Thyroid gland (tissue), 4 donors: ENCODE data around the gene L3MBTL4. TPM values are rescaled to one million over a fixed set of nuclear protein-coding genes. Genes with fewer than 3 reads are reported as not detected.

Experiments
- DNase-seq, 2 donors: peaks; one replicate each; pipeline ENCODE4 v3.0.0-alpha.2; 2019
- H3K27ac ChIP-seq, 3 donors: fragments of 200-600 bp; sonication (generic); 1 replicate in 2 of 3; 2 replicates in 1 of 3; pipeline ENCODE4 v1.5.1; 2016 to 2019; ENCODE audit warnings: mild to moderate bottlenecking in 1 of 3, moderate library complexity in 1 of 3
- H3K27me3 ChIP-seq: fragments of 200-600 bp; sonication (generic); one replicate; pipeline ENCODE4 v1.5.1; 2019
- H3K36me3 ChIP-seq, 2 donors: fragments of 200-600 bp; sonication (generic); one replicate each; pipeline ENCODE4 v1.5.1; 2016 to 2019
- H3K4me1 ChIP-seq, 2 donors: fragments of 200-600 bp; sonication (generic); one replicate each; pipeline ENCODE4 v1.5.1; 2017 to 2019
- H3K4me3 ChIP-seq, 3 donors: fragments of 200-600 bp; sonication (generic); replicated peaks in 1 of 3; 1 replicate in 2 of 3; 2 replicates in 1 of 3; pipeline ENCODE4 v1.5.1; 2016; ENCODE audit warnings: mild to moderate bottlenecking in 1 of 3
- H3K9me3 ChIP-seq: fragments of 200-600 bp; sonication (generic); one replicate; pipeline ENCODE4 v1.5.1; 2017
- POLR2A ChIP-seq, 2 donors: fragments of 450-650 bp; IDR thresholded peaks; one replicate each; pipeline ENCODE4 v1.6.1; 2017; ENCODE audit warnings: antibody characterized with exemption in 2 of 2, mild to moderate bottlenecking in 2 of 2, moderate library complexity in 1 of 2
- WGBS, 2 donors: methylation state at CpG; one replicate each; pipeline ENCODE4 v1.1.5; 2017; 5-methylcytosine and 5-hydroxymethylcytosine counted together
- intact Hi-C: fragments of 100-400 bp; cut with DNase I; formaldehyde crosslinking; loops from one replicate; pipeline ENCODE4 v1.15.1; 2023
- total RNA-seq, 4 donors: library from RNA; depleted of rRNA; stranded (reverse); fragments of >200 nt; gene quantifications; one replicate each; pipeline ENCODE4 v1.2.3, GENCODE V29; 2016
- TF ChIP-seq, protein P1 (sequence below), 6 experiments: fragments of 200-600 bp in 3 of 6; fragments of 450-650 bp in 3 of 6; sonication (generic) in 3 of 6; IDR thresholded peaks; one replicate each; pipeline ENCODE4 v1.5.1; 2016 to 2019; ENCODE audit warnings: antibody characterized with exemption in 6 of 6, mild to moderate bottlenecking in 2 of 6, inconsistent platforms in 1 of 6, moderate library complexity in 1 of 6

Gene L3MBTL4
- total RNA-seq, 4 donors from 2014 or later = 15.2 to 37.1 (median 24.3) TPM

DNA sequence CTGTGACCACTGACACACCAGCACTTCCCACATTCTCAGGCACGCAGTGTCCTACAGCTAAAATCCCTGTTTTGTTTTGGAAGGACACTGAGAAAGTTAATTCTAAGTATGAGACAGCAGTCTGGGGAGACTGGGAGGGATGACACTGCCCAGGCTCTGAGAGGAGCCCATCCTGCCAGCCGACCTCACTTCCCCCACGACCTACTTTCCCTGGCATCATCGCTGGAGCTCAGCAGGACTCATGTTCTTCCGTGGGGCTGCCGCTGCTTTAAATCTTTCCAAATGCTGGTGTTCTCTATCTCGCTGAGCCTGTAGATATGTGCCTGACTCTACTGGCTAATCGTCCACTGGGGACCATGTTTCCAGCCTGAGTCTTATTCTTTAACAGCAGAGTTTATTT, 450.6 kb downstream of the L3MBTL4 start:
- WGBS, 2 donors = 87 to 88% methylated on average over 8 of the region's 8 CpGs
- DNase-seq = no peak
- H3K27me3 ChIP-seq = no peaks in the 10 kb centered on the region
- H3K36me3 ChIP-seq = no peaks in the 10 kb centered on the region
- H3K4me3 ChIP-seq = no peak overlapping the region
- TF ChIP-seq, protein P1, sequence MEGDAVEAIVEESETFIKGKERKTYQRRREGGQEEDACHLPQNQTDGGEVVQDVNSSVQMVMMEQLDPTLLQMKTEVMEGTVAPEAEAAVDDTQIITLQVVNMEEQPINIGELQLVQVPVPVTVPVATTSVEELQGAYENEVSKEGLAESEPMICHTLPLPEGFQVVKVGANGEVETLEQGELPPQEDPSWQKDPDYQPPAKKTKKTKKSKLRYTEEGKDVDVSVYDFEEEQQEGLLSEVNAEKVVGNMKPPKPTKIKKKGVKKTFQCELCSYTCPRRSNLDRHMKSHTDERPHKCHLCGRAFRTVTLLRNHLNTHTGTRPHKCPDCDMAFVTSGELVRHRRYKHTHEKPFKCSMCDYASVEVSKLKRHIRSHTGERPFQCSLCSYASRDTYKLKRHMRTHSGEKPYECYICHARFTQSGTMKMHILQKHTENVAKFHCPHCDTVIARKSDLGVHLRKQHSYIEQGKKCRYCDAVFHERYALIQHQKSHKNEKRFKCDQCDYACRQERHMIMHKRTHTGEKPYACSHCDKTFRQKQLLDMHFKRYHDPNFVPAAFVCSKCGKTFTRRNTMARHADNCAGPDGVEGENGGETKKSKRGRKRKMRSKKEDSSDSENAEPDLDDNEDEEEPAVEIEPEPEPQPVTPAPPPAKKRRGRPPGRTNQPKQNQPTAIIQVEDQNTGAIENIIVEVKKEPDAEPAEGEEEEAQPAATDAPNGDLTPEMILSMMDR (IDR thresholded peaks at IDR 0.05) = no peak
- TF ChIP-seq POLR2A (IDR thresholded peaks at IDR 0.05) = no peak
- intact Hi-C loops = no loop called here
- no peaks in the 10 kb centered on the region for H3K9me3 ChIP-seq
- no peak overlapping the region for H3K27ac ChIP-seq
- H3K4me1 ChIP-seq = no peaks in the 10 kb centered on the region

DNA sequence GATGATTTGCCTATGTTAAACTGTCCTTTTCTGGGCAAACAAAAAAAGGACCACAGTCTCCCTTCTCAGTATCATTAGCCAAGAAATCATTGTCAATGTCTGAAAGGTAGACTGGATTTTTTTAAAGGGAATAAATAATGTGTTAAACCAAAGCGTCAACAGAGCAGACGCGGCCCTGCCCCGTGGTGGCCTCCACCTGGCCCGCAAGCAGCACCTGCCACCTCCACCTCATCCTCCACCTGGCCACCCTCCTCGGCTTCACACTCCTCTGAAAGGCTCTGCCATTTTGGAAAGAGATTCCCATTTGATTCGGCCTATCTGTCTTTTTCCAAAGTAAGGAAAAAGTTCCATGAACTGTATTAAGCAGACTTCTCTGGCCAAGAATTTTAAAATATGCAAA, 451.4 kb downstream of the L3MBTL4 start:
- WGBS, 2 donors = 92 to 97% methylated on average over 7 of the region's 7 CpGs
- no peaks in the 10 kb centered on the region for H3K4me1 ChIP-seq
- H3K4me3 ChIP-seq = no peak overlapping the region
- H3K9me3 ChIP-seq = no peaks in the 10 kb centered on the region
- H3K36me3 ChIP-seq = no peaks in the 10 kb centered on the region
- no peak for DNase-seq
- no peak for TF ChIP-seq POLR2A (IDR thresholded peaks at IDR 0.05)
- TF ChIP-seq, protein P1 (IDR thresholded peaks at IDR 0.05) = no peak
- no peaks in the 10 kb centered on the region for H3K27me3 ChIP-seq
- intact Hi-C loops = no loop called here
- H3K27ac ChIP-seq = no peak overlapping the region

DNA sequence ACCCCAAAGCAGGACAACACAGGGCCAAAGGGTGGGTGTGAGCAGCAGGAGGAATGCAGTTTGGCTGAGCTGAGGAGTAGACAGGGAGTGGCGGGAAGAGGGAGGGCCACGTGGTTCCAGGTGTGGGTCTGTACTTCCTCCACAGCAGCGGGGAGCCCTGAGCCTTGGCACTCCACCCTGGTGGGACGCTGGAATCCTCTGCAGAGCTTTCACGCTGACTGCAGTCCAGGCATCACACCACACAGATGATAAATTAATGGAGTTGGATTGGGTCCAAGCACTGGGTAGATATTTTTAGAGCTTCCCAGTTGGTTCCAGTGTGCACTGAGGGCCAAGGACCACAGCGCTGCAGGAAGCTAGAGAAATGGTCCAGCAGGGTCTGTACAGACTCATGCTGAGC, 452.3 kb downstream of the L3MBTL4 start:
- no peaks in the 10 kb centered on the region for H3K4me1 ChIP-seq
- TF ChIP-seq, protein P1 (IDR thresholded peaks at IDR 0.05) = no peak
- no peak for TF ChIP-seq POLR2A (IDR thresholded peaks at IDR 0.05)
- H3K27ac ChIP-seq = no peak overlapping the region
- DNase-seq = no peak
- intact Hi-C loops = no loop called here
- H3K27me3 ChIP-seq = no peaks in the 10 kb centered on the region
- WGBS, 2 donors = 52 to 80% methylated on average over 6 of the region's 6 CpGs
- no peaks in the 10 kb centered on the region for H3K36me3 ChIP-seq
- no peak overlapping the region for H3K4me3 ChIP-seq
- no peaks in the 10 kb centered on the region for H3K9me3 ChIP-seq

DNA sequence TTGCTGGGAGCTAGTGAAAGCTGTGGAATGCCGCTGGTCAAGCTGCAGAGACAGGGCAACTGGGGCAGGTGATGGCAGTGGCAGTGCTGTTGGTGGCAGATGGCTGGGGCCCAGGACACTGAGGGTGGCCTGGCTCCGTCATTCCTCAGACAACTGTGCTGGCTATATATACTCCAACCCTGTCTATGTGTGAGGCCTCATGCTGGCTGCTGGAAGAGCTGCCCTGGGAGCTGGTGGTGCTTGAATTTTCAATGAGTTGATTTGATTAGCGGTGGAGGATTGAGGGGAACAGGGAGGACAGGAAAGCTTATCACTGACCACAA, 452.9 kb downstream of the L3MBTL4 start:
- intact Hi-C loops = no loop called here
- no peaks in the 10 kb centered on the region for H3K36me3 ChIP-seq
- H3K4me1 ChIP-seq = no peaks in the 10 kb centered on the region
- no peaks in the 10 kb centered on the region for H3K9me3 ChIP-seq
- TF ChIP-seq, protein P1 (IDR thresholded peaks at IDR 0.05) = no peak
- no peak for TF ChIP-seq POLR2A (IDR thresholded peaks at IDR 0.05)
- no peaks in the 10 kb centered on the region for H3K27me3 ChIP-seq
- WGBS, 2 donors = 98 to 99% methylated on average over 3 of the region's 3 CpGs
- DNase-seq = no peak
- H3K4me3 ChIP-seq = no peak overlapping the region
- H3K27ac ChIP-seq = no peak overlapping the region

DNA sequence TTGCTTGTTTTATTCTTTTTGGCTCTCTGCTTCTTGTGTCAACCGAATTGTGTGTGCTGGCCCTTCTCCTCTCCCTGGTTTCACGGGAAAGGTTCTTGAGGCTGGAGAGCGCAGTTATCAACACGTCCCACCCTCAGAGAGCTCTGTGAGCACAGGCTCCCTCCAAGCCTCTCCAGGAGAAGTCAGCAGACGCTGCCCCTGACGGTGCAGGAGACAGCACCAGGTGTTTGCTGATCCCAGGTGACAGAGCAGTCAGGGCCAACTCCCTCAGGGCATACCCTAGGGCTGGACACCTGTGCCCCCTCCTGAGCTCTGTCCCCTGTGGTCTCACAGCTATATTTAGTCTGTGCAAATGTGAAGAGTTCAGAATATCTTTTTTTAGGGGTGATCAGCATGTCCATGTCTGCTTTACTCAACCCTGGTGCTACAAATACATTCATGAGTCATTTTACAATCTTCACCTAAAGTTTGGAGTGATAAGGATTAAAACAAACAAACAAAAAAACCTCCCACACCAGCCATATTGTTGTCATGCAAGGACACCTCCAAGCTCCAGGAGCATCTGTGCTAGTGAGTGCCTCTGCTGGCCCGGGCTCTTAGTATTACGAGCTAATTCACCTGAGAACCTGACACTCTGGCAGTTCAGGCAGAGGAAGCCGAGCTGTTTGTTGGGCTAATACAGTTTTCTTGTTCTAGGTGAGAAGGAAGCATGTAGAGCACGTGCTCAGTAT, 453.4 kb downstream of the L3MBTL4 start:
- TF ChIP-seq POLR2A (IDR thresholded peaks at IDR 0.05) = no peak
- Histone ChIP-seq H3K36me3 (no peaks in the 10 kb centered on the region), H3K4me3 (no peak overlapping the region), H3K4me1 (no peaks in the 10 kb centered on the region), H3K27me3 (no peaks in the 10 kb centered on the region), H3K9me3 (no peaks in the 10 kb centered on the region), H3K27ac (no peak overlapping the region)
- WGBS, 2 donors = 61 to 72% methylated on average over 10 of the region's 10 CpGs
- intact Hi-C loops = no loop called here
- DNase-seq = no peak
